Measurements from ENCODE around the gene GTF2H2C. TPM values are rescaled to one million over a fixed set of nuclear protein-coding genes. Genes with fewer than 3 reads are reported as not detected.
"Not testable (repeated sequence)": the region's sequence is repeated elsewhere in the genome, so short reads cannot be mapped to it uniquely, and the experiment has no call there.

Gene GTF2H2C
- total RNA-seq, 1 experiment from 2014 or later, result 61.0 TPM

- H3K23me2 ChIP-seq (ENCODE audit: insufficient read length, low read depth, low read length, poor library complexity, severe bottlenecking); H4K5ac ChIP-seq (ENCODE audit: insufficient read length, low read depth, low read length); H3K23ac ChIP-seq (ENCODE audit: insufficient read length, low read depth, low read length); H2BK5ac ChIP-seq (ENCODE audit: insufficient read length, low read length); DNase-seq; H3K4ac ChIP-seq (ENCODE audit: low read depth, low read length); H2AFZ ChIP-seq (ENCODE audit: low read length); H3K56ac ChIP-seq (ENCODE audit: insufficient read length, low read depth, low read length); H4K20me1 ChIP-seq (ENCODE audit: control insufficient read depth, insufficient read depth, insufficient read length); H3K79me1 ChIP-seq (ENCODE audit: insufficient read depth, low read depth, low read length, poor library complexity, severe bottlenecking); H4K8ac ChIP-seq (replicated peaks; ENCODE audit: insufficient read length, low read depth, low read length); H2BK20ac ChIP-seq (ENCODE audit: low read depth, low read length, poor library complexity, severe bottlenecking); H2BK12ac ChIP-seq (ENCODE audit: insufficient read length, low read depth, low read length); H3K4me1 ChIP-seq (ENCODE audit: insufficient read depth, low read length); H3K27me3 ChIP-seq (ENCODE audit: insufficient read depth, low read length); H4K91ac ChIP-seq (ENCODE audit: insufficient read length, low read depth, low read length); H2BK120ac ChIP-seq (ENCODE audit: low read depth, low read length, poor library complexity, severe bottlenecking); H3K18ac ChIP-seq (ENCODE audit: insufficient read length, low read depth, low read length); H3K27me3 Mint-ChIP-seq (ENCODE audit: low read depth); H3K9me3 ChIP-seq (ENCODE audit: control insufficient read depth, low read depth, low read length); H3K27ac ChIP-seq (ENCODE audit: insufficient read length, low read depth, low read length); H3K14ac ChIP-seq (ENCODE audit: insufficient read depth, low read length); H3K36me3 Mint-ChIP-seq (ENCODE audit: insufficient read depth in 1 of 3, low read depth in 3 of 3); H3K4me3 Mint-ChIP-seq; H3T11ph ChIP-seq (ENCODE audit: low read length); H3K79me2 ChIP-seq (ENCODE audit: insufficient read depth, low read length); H3K4me1 Mint-ChIP-seq; H3K9me3 Mint-ChIP-seq; H3K27ac Mint-ChIP-seq; H2AK5ac ChIP-seq (ENCODE audit: insufficient read length, low read length); H3K9ac ChIP-seq (ENCODE audit: extremely low read depth, insufficient read length, low read length); H3K4me2 ChIP-seq (ENCODE audit: insufficient read depth, insufficient read length, low read length); H2BK15ac ChIP-seq (ENCODE audit: low read depth, low read length): not testable (repeated sequence)
- WGBS (ENCODE audit: extremely low coverage, insufficient read length, low lambda C conversion rate), result no CpG with 5 or more reads among the region's 2 CpGs
Measured at GRCh38 chr5:69538735-69539134, 21.3 kb upstream of the GTF2H2C start.

GRCh38 chr5:69541347-69541746 is 18.6 kb upstream of the GTF2H2C start:
- not testable (repeated sequence) for H4K5ac ChIP-seq (ENCODE audit: insufficient read length, low read depth, low read length); H2AFZ ChIP-seq (ENCODE audit: low read length); H3K27me3 Mint-ChIP-seq (ENCODE audit: low read depth); H4K8ac ChIP-seq (replicated peaks; ENCODE audit: insufficient read length, low read depth, low read length); H3K79me2 ChIP-seq (ENCODE audit: insufficient read depth, low read length); H2BK120ac ChIP-seq (ENCODE audit: low read depth, low read length, poor library complexity, severe bottlenecking); H3T11ph ChIP-seq (ENCODE audit: low read length); H3K27me3 ChIP-seq (ENCODE audit: insufficient read depth, low read length); H3K4me1 ChIP-seq (ENCODE audit: insufficient read depth, low read length); H3K4me3 Mint-ChIP-seq; DNase-seq; H2BK20ac ChIP-seq (ENCODE audit: low read depth, low read length, poor library complexity, severe bottlenecking); H3K79me1 ChIP-seq (ENCODE audit: insufficient read depth, low read depth, low read length, poor library complexity, severe bottlenecking); H3K23me2 ChIP-seq (ENCODE audit: insufficient read length, low read depth, low read length, poor library complexity, severe bottlenecking); H3K27ac Mint-ChIP-seq; H3K18ac ChIP-seq (ENCODE audit: insufficient read length, low read depth, low read length); H3K56ac ChIP-seq (ENCODE audit: insufficient read length, low read depth, low read length); H3K4ac ChIP-seq (ENCODE audit: low read depth, low read length); H2BK5ac ChIP-seq (ENCODE audit: insufficient read length, low read length); H3K14ac ChIP-seq (ENCODE audit: insufficient read depth, low read length); H2BK12ac ChIP-seq (ENCODE audit: insufficient read length, low read depth, low read length); H3K9me3 ChIP-seq (ENCODE audit: control insufficient read depth, low read depth, low read length); H3K4me1 Mint-ChIP-seq; H2BK15ac ChIP-seq (ENCODE audit: low read depth, low read length); H3K36me3 Mint-ChIP-seq (ENCODE audit: insufficient read depth in 1 of 3, low read depth in 3 of 3); H3K4me2 ChIP-seq (ENCODE audit: insufficient read depth, insufficient read length, low read length); H4K20me1 ChIP-seq (ENCODE audit: control insufficient read depth, insufficient read depth, insufficient read length); H3K9ac ChIP-seq (ENCODE audit: extremely low read depth, insufficient read length, low read length); H2AK5ac ChIP-seq (ENCODE audit: insufficient read length, low read length); H3K23ac ChIP-seq (ENCODE audit: insufficient read length, low read depth, low read length); H3K27ac ChIP-seq (ENCODE audit: insufficient read length, low read depth, low read length); H4K91ac ChIP-seq (ENCODE audit: insufficient read length, low read depth, low read length); H3K9me3 Mint-ChIP-seq
- no CpG with 5 or more reads among the region's 1 CpG for WGBS (ENCODE audit: extremely low coverage, insufficient read length, low lambda C conversion rate)
